Endothelial cell of umbilical vein (primary cell): ENCODE measurements around the gene CCN6.

Experiments
- POLR2A ChIP-seq: IDR thresholded peaks from 2 replicates; pipeline ENCODE4 v1.6.1; 2012; ENCODE audit warnings: low read depth, mild to moderate bottlenecking, control low read depth, low read length
- POLR2AphosphoS5 ChIP-seq: IDR thresholded peaks from 2 replicates; pipeline ENCODE4 v1.6.1; 2012; ENCODE audit warnings: low read depth, mild to moderate bottlenecking, control low read depth, low read length, moderate library complexity; ENCODE audit not compliant: insufficient read depth
- TF ChIP-seq, protein P1 (sequence below), 2 donors: IDR thresholded peaks; 1 replicate in 1 of 2; 2 replicates in 1 of 2; pipeline ENCODE4 v1.5.1; 2011; ENCODE audit warnings: low read length in 2 of 2, mild to moderate bottlenecking in 2 of 2, moderate library complexity in 2 of 2, control low read depth in 1 of 2, inconsistent platforms in 1 of 2, low read depth in 1 of 2; ENCODE audit not compliant: insufficient read depth in 1 of 2; ENCODE audit errors: extremely low read depth in 1 of 2
- TF ChIP-seq, protein P2 (sequence below): IDR thresholded peaks from 2 replicates; pipeline ENCODE4 v1.6.1; 2011; ENCODE audit not compliant: insufficient read depth, insufficient read length

DNA sequence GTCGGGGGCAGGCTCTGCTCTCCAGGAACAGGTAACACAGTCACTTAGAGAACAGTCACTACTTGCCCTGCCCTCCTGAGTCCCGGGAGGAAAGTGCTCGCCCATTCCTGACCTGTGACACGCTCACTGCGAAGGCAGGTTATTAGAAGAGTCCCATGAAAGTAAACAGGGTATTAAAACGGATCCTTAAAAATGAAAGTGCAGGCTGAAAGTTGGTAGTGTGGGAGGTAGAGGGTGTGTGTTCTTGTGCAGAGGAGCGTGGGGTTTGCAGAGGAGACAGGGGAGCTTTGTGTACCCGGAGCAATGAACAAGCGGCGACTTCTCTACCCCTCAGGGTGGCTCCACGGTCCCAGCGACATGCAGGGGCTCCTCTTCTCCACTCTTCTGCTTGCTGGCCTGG is at the start of gene CCN6:
- TF ChIP-seq POLR2AphosphoS5 (no peak), POLR2A (no peak)
- TF ChIP-seq, protein P1, sequence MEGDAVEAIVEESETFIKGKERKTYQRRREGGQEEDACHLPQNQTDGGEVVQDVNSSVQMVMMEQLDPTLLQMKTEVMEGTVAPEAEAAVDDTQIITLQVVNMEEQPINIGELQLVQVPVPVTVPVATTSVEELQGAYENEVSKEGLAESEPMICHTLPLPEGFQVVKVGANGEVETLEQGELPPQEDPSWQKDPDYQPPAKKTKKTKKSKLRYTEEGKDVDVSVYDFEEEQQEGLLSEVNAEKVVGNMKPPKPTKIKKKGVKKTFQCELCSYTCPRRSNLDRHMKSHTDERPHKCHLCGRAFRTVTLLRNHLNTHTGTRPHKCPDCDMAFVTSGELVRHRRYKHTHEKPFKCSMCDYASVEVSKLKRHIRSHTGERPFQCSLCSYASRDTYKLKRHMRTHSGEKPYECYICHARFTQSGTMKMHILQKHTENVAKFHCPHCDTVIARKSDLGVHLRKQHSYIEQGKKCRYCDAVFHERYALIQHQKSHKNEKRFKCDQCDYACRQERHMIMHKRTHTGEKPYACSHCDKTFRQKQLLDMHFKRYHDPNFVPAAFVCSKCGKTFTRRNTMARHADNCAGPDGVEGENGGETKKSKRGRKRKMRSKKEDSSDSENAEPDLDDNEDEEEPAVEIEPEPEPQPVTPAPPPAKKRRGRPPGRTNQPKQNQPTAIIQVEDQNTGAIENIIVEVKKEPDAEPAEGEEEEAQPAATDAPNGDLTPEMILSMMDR (IDR thresholded peaks at IDR 0.05; ENCODE audit: extremely low read depth in 1 of 2, insufficient read depth in 1 of 2, low read depth in 1 of 2, low read length in 2 of 2): no peak
- TF ChIP-seq, protein P2, sequence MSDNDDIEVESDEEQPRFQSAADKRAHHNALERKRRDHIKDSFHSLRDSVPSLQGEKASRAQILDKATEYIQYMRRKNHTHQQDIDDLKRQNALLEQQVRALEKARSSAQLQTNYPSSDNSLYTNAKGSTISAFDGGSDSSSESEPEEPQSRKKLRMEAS: no peak
